HepG2 (cell line): ENCODE results near the gene NATD1.

ENCODE experiments used
- ARNTL ChIP-seq: sonication (generic); formaldehyde crosslinking; IDR thresholded peaks from 2 replicates; pipeline ENCODE4 v1.4.0; 2020; ENCODE audit warnings: mild to moderate bottlenecking, missing genetic modification reagents
- BCL6 ChIP-seq: IDR thresholded peaks from 2 replicates; pipeline ENCODE4 v1.6.1; 2016; ENCODE audit warnings: missing genetic modification reagents, missing compliant biosample characterization
- CC2D1A ChIP-seq: sonication (generic); formaldehyde crosslinking; IDR thresholded peaks from 2 replicates; pipeline ENCODE4 v1.8.1; 2023; ENCODE audit warnings: mild to moderate bottlenecking, missing genetic modification reagents
- NBN ChIP-seq: fragments of 450-650 bp; conservative IDR thresholded peaks from 2 replicates; pipeline ENCODE4 v1.6.1; 2017
- NCOA1 ChIP-seq: sonication (generic); formaldehyde crosslinking; IDR thresholded peaks from 2 replicates; pipeline ENCODE4 v1.9.0; 2021; ENCODE audit warnings: missing genetic modification reagents
- PHF8 ChIP-seq: sonication (generic); formaldehyde crosslinking; IDR thresholded peaks from 2 replicates; pipeline ENCODE4 v1.5.0; 2020; ENCODE audit warnings: missing genetic modification reagents
- POLR2A ChIP-seq, 2 experiments: IDR thresholded peaks; 2 replicates each; pipeline ENCODE4 v1.6.1; 2011; ENCODE audit warnings: low read depth in 2 of 2, low read length in 2 of 2, mild to moderate bottlenecking in 1 of 2, moderate library complexity in 1 of 2; ENCODE audit not compliant: insufficient read depth in 1 of 2
- ZBTB8A ChIP-seq: sonication (generic); formaldehyde crosslinking; IDR thresholded peaks from 2 replicates; pipeline ENCODE4 v1.4.0; 2020; ENCODE audit warnings: mild to moderate bottlenecking, low read depth, missing genetic modification reagents, borderline replicate concordance
- ZNF562 ChIP-seq: sonication (generic); formaldehyde crosslinking; IDR thresholded peaks from 2 replicates; pipeline ENCODE4 v1.8.0; 2022; ENCODE audit warnings: missing genetic modification reagents, borderline replicate concordance
- ZSCAN20 ChIP-seq: sonication (generic); formaldehyde crosslinking; IDR thresholded peaks from 2 replicates; pipeline ENCODE4 v1.4.0; 2020; ENCODE audit warnings: missing genetic modification reagents, mild to moderate bottlenecking, borderline replicate concordance
- TF ChIP-seq, protein P1 (sequence below): sonication (generic); formaldehyde crosslinking; conservative IDR thresholded peaks from 2 replicates; pipeline ENCODE4 v1.4.0; 2020; ENCODE audit warnings: missing genetic modification reagents
- TF ChIP-seq, protein P2 (sequence below): sonication (generic); formaldehyde crosslinking; IDR thresholded peaks from 2 replicates; pipeline ENCODE4 v1.5.0; 2020; ENCODE audit warnings: mild to moderate bottlenecking, missing genetic modification reagents, moderate library complexity
- TF ChIP-seq, protein P3 (sequence below): sonication (generic); formaldehyde crosslinking; IDR thresholded peaks from 2 replicates; pipeline ENCODE4 v1.5.1; 2020; ENCODE audit warnings: mild to moderate bottlenecking, missing genetic modification reagents, moderate library complexity

DNA sequence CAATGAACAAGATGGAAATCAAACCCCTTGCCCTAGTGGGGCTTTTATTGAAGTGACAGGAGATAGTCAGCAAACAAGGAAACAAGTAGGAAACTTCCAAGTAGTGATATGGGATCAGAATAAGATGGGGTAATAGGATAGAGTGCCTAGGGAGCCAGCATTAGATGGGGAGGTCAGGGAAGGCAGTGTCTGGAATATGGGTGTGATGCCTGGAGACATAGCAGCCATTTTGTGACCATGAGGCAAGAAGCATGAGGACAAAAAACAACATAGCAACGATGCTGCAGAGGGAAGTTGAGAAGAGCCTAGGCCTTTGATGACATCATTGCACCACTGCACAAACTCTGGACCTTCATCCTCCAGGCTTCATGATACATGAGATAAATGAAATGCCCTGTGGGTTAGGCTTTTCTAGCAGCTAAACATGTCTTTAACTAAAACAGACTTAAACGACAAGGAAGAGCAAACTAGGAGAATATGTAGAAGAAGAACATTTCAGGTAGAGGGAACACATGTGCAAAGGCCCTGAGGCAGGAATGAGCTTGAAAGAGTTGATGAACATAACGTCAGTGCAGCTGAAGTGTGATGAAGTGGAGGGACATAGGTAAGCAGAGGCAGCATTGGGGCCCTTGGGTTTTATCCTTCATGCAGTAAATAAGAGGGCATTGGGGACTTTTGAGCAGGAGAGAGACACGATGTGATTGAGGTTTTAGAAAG lies 21.0 kb downstream of the NATD1 start:
- TF ChIP-seq BCL6 (CRISPR knock-in tag), result no peak
- no peak for TF ChIP-seq CC2D1A (CRISPR knock-in tag)
- TF ChIP-seq ZNF562, result no peak
- TF ChIP-seq, protein P1, sequence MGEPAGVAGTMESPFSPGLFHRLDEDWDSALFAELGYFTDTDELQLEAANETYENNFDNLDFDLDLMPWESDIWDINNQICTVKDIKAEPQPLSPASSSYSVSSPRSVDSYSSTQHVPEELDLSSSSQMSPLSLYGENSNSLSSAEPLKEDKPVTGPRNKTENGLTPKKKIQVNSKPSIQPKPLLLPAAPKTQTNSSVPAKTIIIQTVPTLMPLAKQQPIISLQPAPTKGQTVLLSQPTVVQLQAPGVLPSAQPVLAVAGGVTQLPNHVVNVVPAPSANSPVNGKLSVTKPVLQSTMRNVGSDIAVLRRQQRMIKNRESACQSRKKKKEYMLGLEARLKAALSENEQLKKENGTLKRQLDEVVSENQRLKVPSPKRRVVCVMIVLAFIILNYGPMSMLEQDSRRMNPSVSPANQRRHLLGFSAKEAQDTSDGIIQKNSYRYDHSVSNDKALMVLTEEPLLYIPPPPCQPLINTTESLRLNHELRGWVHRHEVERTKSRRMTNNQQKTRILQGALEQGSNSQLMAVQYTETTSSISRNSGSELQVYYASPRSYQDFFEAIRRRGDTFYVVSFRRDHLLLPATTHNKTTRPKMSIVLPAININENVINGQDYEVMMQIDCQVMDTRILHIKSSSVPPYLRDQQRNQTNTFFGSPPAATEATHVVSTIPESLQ (CRISPR knock-in tag), result no peak
- TF ChIP-seq, protein P2, sequence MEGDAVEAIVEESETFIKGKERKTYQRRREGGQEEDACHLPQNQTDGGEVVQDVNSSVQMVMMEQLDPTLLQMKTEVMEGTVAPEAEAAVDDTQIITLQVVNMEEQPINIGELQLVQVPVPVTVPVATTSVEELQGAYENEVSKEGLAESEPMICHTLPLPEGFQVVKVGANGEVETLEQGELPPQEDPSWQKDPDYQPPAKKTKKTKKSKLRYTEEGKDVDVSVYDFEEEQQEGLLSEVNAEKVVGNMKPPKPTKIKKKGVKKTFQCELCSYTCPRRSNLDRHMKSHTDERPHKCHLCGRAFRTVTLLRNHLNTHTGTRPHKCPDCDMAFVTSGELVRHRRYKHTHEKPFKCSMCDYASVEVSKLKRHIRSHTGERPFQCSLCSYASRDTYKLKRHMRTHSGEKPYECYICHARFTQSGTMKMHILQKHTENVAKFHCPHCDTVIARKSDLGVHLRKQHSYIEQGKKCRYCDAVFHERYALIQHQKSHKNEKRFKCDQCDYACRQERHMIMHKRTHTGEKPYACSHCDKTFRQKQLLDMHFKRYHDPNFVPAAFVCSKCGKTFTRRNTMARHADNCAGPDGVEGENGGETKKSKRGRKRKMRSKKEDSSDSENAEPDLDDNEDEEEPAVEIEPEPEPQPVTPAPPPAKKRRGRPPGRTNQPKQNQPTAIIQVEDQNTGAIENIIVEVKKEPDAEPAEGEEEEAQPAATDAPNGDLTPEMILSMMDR (CRISPR knock-in tag), result no peak
- TF ChIP-seq ZSCAN20 (CRISPR knock-in tag), result no peak
- no peak for TF ChIP-seq NBN
- TF ChIP-seq PHF8 (CRISPR knock-in tag), result no peak
- no peak for TF ChIP-seq ARNTL
- no peak for TF ChIP-seq POLR2A (IDR thresholded peaks at IDR 0.05; ENCODE audit: insufficient read depth in 1 of 2, low read depth in 2 of 2, low read length in 2 of 2)
- TF ChIP-seq ZBTB8A, result no peak
- TF ChIP-seq, protein P3, sequence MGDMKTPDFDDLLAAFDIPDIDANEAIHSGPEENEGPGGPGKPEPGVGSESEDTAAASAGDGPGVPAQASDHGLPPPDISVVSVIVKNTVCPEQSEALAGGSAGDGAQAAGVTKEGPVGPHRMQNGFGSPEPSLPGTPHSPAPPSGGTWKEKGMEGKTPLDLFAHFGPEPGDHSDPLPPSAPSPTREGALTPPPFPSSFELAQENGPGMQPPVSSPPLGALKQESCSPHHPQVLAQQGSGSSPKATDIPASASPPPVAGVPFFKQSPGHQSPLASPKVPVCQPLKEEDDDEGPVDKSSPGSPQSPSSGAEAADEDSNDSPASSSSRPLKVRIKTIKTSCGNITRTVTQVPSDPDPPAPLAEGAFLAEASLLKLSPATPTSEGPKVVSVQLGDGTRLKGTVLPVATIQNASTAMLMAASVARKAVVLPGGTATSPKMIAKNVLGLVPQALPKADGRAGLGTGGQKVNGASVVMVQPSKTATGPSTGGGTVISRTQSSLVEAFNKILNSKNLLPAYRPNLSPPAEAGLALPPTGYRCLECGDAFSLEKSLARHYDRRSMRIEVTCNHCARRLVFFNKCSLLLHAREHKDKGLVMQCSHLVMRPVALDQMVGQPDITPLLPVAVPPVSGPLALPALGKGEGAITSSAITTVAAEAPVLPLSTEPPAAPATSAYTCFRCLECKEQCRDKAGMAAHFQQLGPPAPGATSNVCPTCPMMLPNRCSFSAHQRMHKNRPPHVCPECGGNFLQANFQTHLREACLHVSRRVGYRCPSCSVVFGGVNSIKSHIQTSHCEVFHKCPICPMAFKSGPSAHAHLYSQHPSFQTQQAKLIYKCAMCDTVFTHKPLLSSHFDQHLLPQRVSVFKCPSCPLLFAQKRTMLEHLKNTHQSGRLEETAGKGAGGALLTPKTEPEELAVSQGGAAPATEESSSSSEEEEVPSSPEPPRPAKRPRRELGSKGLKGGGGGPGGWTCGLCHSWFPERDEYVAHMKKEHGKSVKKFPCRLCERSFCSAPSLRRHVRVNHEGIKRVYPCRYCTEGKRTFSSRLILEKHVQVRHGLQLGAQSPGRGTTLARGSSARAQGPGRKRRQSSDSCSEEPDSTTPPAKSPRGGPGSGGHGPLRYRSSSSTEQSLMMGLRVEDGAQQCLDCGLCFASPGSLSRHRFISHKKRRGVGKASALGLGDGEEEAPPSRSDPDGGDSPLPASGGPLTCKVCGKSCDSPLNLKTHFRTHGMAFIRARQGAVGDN, result no peak
- no peak for TF ChIP-seq NCOA1 (CRISPR knock-in tag)
